ENCODE measurements around the gene ABLIM3. TPM values are rescaled to one million over a fixed set of nuclear protein-coding genes. Genes with fewer than 3 reads are reported as not detected.

The ABLIM3 gene
- total and polyA plus RNA-seq, 2 of the 8 experiments (the other 6 are each of a cell fraction or from before 2014, with no cell fraction given), result 0.36 to 0.56 TPM

DNA sequence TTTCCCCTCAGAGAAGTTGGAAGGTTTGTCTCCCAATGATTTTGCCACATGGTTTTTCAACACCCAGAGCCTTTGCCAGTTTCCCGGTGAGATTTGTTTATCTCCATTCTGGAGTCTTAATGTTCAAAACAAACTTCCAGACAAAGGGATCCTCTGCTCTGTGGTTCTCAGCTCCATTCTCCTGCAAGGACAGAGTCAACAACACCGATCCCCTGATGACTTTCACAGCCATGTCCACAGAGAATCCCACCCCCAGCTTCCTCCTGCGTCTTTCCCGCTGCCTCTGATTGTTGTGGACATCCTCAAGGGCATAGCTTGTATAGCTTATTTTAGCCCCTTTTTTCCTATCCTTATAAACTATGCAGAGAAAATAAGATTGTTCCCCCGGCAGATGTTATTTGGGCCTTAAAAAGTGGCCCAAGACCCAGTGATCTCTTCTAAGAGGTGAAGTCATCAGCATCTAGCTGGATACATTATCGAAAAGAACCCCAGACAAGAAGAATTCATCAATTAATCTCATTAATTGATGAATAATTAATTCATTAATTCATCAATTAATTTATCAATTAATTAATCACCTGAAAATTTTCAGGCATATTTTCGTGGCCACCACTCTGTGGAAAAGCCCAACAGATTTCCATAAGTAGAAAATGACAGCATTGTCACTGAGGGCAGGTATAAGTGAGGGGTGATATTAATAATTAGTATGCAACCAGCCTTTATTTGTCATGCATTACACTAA is 2.9 kb upstream of the ABLIM3 start:
- no peak overlapping the region for H2BK5ac ChIP-seq (ENCODE audit: low read depth, low read length)
- no peak overlapping the region for H2BK120ac ChIP-seq (replicated peaks; ENCODE audit: low read depth, low read length)
- no peaks in the 10 kb centered on the region for H3K36me3 ChIP-seq (ENCODE audit: control insufficient read depth in 2 of 4, insufficient read depth in 4 of 4, low read length in 3 of 4)
- WGBS, 2 experiments (ENCODE audit: extremely low coverage in 1 of 2, insufficient coverage in 1 of 2, insufficient read length in 1 of 2, insufficient replicate concordance in 2 of 2, low coverage in 1 of 2, low lambda C conversion rate in 2 of 2, missing lambda C conversion rate in 1 of 2), result 86% methylated on average over 7 of the region's 7 CpGs; no CpG with 5 or more reads in 1 of the 2 experiments
- H3K27ac ChIP-seq (ENCODE audit: low read depth, low read length), result no peak overlapping the region
- no peak overlapping the region for H3K23ac ChIP-seq (ENCODE audit: insufficient read length)
- no peaks in the 10 kb centered on the region for H3K79me1 ChIP-seq (ENCODE audit: low read depth, low read length)
- no peak overlapping the region for H4K5ac ChIP-seq (ENCODE audit: insufficient read length, low read depth, low read length)
- FAIRE-seq (no peak), DNase-seq (ENCODE audit: low read depth in 1 of 2, low spot score in 2 of 2) (no peak)
- H2AFZ ChIP-seq (ENCODE audit: low read length), result no peak overlapping the region
- ChIA-PET CTCF (ENCODE audit: partially characterized antibody) (interaction anchor here (0.8 to 10.8 kb wide), 8 partner anchors 8 to 131 kb away, joined by 3 to 82 read pairs (median 4); no protein-coding TSS in a partner anchor), POLR2A (ENCODE audit: partially characterized antibody) (no interaction called here)
- H2BK20ac ChIP-seq (ENCODE audit: low read length), result no peak overlapping the region
- no peak overlapping the region for H3K56ac ChIP-seq (replicated peaks; ENCODE audit: insufficient read length, low read depth, low read length)
- H3K4me3 ChIP-seq (ENCODE audit: extremely low read depth in 1 of 4, insufficient read depth in 2 of 4, low read depth in 3 of 4, low read length in 4 of 4), result no peak overlapping the region
- no peak overlapping the region for H2BK15ac ChIP-seq (ENCODE audit: low read length)
- H3K9ac ChIP-seq (replicated peaks in 1 of 4; ENCODE audit: extremely low read depth in 1 of 4, low read depth in 3 of 4, low read length in 3 of 4), result no peak overlapping the region
- H3K4me2 ChIP-seq (ENCODE audit: insufficient read depth in 1 of 2, low read depth in 2 of 2, low read length in 2 of 2), result no peak overlapping the region
- no peaks in the 10 kb centered on the region for H3K9me3 ChIP-seq (ENCODE audit: insufficient read depth in 2 of 2, low read depth in 1 of 2, low read length in 1 of 2)
- no peak overlapping the region for H3K18ac ChIP-seq (ENCODE audit: extremely low read depth, low read length)
- H4K91ac ChIP-seq (replicated peaks; ENCODE audit: insufficient read length, low read length), result no peak overlapping the region
- peaks cover 0 to 2% of the 10 kb centered on the region in 2 experiments for H4K20me1 ChIP-seq (replicated peaks in 1 of 2; ENCODE audit: control insufficient read depth in 1 of 2, insufficient read depth in 2 of 2, low read length in 2 of 2)
- H3K79me2 ChIP-seq (ENCODE audit: control insufficient read depth in 1 of 2, insufficient read depth in 2 of 2, low read length in 2 of 2), result no peaks in the 10 kb centered on the region
- no peak overlapping the region for H3K4ac ChIP-seq (replicated peaks; ENCODE audit: insufficient read length, low read depth, low read length)
- H2AK5ac ChIP-seq (ENCODE audit: low read depth, low read length), result no peak overlapping the region
- peaks cover 3% of the 10 kb centered on the region; the same call in 1 of the 2 replicates for H3K23me2 ChIP-seq (ENCODE audit: low read depth, low read length)
- peaks cover 0 to 3% (median 0%) of the 10 kb centered on the region in 4 experiments; a peak in 1 of 7 replicates for H3K4me1 ChIP-seq (replicated peaks in 1 of 4; ENCODE audit: control insufficient read depth in 3 of 4, insufficient read depth in 4 of 4, low read length in 3 of 4)
- no peak overlapping the region for H2BK12ac ChIP-seq (ENCODE audit: low read depth, low read length)
- H4K8ac ChIP-seq (ENCODE audit: extremely low read depth, insufficient read depth, low read length), result no peak overlapping the region
- H3K14ac ChIP-seq (ENCODE audit: insufficient read length), result no peak overlapping the region
- peaks cover 0 to 21% (median 15%) of the 10 kb centered on the region in 4 experiments; a peak in 6 of 7 replicates for H3K27me3 ChIP-seq (replicated peaks in 1 of 4; ENCODE audit: control insufficient read depth in 3 of 4, extremely low read depth in 1 of 4, insufficient read depth in 3 of 4, low read length in 3 of 4)
- TF ChIP-seq TBP (IDR thresholded peaks at IDR 0.05; ENCODE audit: low read depth, low read length), result no peak
- TF ChIP-seq SP2 (IDR thresholded peaks at IDR 0.05; ENCODE audit: low read length), result no peak
- TF ChIP-seq TCF12 (IDR thresholded peaks at IDR 0.05; ENCODE audit: low read depth, low read length), result no peak
- no peak for TF ChIP-seq KDM1A (IDR thresholded peaks at IDR 0.05; ENCODE audit: borderline replicate concordance, low read length)
- no peak for TF ChIP-seq KDM5A (IDR thresholded peaks at IDR 0.05; ENCODE audit: low read length)
- TF ChIP-seq CBX8 (IDR thresholded peaks at IDR 0.05; ENCODE audit: borderline replicate concordance, low read depth, low read length), result no peak
- TF ChIP-seq JUND (IDR thresholded peaks at IDR 0.05; ENCODE audit: low read length), result no peak
- no peak for TF ChIP-seq MAFK (IDR thresholded peaks at IDR 0.05; ENCODE audit: low read depth, low read length)
- TF ChIP-seq POLR2AphosphoS5 (IDR thresholded peaks at IDR 0.05; ENCODE audit: low read depth, low read length), result no peak
- no peak for TF ChIP-seq SP1 (IDR thresholded peaks at IDR 0.05; ENCODE audit: low read depth, low read length)
- no peak for TF ChIP-seq SAP30 (IDR thresholded peaks at IDR 0.05; ENCODE audit: insufficient read depth, insufficient replicate concordance, low read length)
- no peak for TF ChIP-seq RFX5 (IDR thresholded peaks at IDR 0.05; ENCODE audit: borderline replicate concordance, low read depth, low read length)
- no peak for TF ChIP-seq RNF2 (IDR thresholded peaks at IDR 0.05; ENCODE audit: borderline replicate concordance, low read depth, low read length, missing control alignments, poor library complexity, severe bottlenecking)
